Nephron progenitor cell (in vitro differentiated cells): ENCODE results near the gene NOS1AP.
A peak's percentile ranks its signal among the peaks of the same experiment; 100 is the strongest.

ENCODE experiments used
- DNase-seq: peaks from one replicate; pipeline ENCODE4 v3.0.0; 2021
- H3K27ac Mint-ChIP-seq: 2 replicates; pipeline ENCODE4 v1.8.0; 2021; ENCODE audit warnings: mild to moderate bottlenecking, moderate library complexity, mixed read lengths
- H3K27me3 Mint-ChIP-seq: 2 replicates; pipeline ENCODE4 v1.8.0; 2021; ENCODE audit warnings: mild to moderate bottlenecking, low read depth, mixed read lengths; ENCODE audit not compliant: poor library complexity
- H3K36me3 Mint-ChIP-seq: 2 replicates; pipeline ENCODE4 v1.8.0; 2021; ENCODE audit warnings: low read depth, mixed read lengths
- H3K4me1 Mint-ChIP-seq: 2 replicates; pipeline ENCODE4 v1.8.0; 2021; ENCODE audit warnings: mixed read lengths
- H3K4me3 Mint-ChIP-seq: 2 replicates; pipeline ENCODE4 v1.8.0; 2021; ENCODE audit warnings: mild to moderate bottlenecking, moderate library complexity, mixed read lengths
- H3K9me3 Mint-ChIP-seq: 2 replicates; pipeline ENCODE4 v1.8.0; 2021; ENCODE audit warnings: mild to moderate bottlenecking, moderate library complexity, mixed read lengths
- TF ChIP-seq, protein P1 (sequence below): fragments of 200-600 bp; sonication (generic); IDR thresholded peaks from 2 replicates; pipeline ENCODE4 v1.5.0; 2021; ENCODE audit warnings: antibody characterized with exemption

The NOS1AP gene

DNA sequence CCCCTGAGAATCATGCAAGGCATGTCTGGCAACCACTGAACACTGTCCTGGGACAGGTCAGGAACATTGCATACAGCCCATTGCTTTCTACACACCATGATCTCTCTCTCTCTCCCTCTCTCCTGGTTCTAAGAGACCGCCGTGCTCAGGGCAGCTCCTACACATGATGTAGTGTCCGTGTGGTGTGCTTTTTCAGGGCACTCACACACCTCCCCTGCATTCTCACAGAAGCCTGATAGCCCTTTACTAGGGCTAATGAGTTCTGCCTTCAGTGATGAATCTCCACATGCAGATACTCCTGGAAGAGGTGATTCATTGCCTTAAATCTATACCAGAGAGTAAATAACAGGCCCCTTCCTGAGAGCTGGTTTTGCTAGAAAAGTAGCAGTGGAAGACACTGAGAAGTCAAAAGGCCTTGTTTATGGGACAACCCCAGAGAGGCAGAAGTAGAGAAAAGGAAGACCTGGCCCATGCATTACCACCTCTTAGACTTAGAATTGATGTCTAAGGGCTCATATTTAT lies 38.7 kb upstream of the NOS1AP start:
- Mint-ChIP-seq H3K27me3 (peaks cover 76% of the 10 kb centered on the region), H3K4me3 (peak overlapping the region; percentile 24), H3K27ac (peak overlapping the region; percentile 64)

DNA sequence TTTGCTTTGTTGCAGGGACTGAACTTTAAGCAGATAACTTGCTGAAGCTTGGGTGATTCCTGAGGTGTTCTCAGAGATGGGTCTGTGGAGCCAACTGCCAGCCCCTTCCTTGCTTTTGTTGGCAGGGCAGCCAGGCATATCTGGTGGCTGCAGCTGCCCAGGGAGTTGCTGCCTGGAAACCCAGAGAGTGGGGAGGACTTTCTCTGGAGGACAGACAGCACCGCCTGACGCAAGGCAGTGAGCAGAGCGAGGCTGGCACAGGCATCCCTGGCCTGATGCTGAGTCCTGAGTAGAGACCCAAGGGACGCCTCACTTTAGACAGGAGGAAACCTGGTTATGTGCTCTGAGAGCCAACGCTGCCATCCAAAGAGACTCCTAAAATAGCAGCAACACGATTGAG lies 36.1 kb upstream of the NOS1AP start:
- TF ChIP-seq, protein P1, sequence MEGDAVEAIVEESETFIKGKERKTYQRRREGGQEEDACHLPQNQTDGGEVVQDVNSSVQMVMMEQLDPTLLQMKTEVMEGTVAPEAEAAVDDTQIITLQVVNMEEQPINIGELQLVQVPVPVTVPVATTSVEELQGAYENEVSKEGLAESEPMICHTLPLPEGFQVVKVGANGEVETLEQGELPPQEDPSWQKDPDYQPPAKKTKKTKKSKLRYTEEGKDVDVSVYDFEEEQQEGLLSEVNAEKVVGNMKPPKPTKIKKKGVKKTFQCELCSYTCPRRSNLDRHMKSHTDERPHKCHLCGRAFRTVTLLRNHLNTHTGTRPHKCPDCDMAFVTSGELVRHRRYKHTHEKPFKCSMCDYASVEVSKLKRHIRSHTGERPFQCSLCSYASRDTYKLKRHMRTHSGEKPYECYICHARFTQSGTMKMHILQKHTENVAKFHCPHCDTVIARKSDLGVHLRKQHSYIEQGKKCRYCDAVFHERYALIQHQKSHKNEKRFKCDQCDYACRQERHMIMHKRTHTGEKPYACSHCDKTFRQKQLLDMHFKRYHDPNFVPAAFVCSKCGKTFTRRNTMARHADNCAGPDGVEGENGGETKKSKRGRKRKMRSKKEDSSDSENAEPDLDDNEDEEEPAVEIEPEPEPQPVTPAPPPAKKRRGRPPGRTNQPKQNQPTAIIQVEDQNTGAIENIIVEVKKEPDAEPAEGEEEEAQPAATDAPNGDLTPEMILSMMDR: no peak
- peaks cover 24% of the 10 kb centered on the region for H3K4me1 Mint-ChIP-seq
- H3K27ac Mint-ChIP-seq: no peak overlapping the region
- no peaks in the 10 kb centered on the region for H3K36me3 Mint-ChIP-seq
- peaks cover 54% of the 10 kb centered on the region for H3K27me3 Mint-ChIP-seq
- H3K9me3 Mint-ChIP-seq: no peaks in the 10 kb centered on the region
- DNase-seq: no peak
- no peak overlapping the region for H3K4me3 Mint-ChIP-seq

More for the DNA sequence above, 38.7 kb upstream of the NOS1AP start:
- H3K4me1 Mint-ChIP-seq: peaks cover 24% of the 10 kb centered on the region
- TF ChIP-seq, protein P1: no peak
- DNase-seq: no peak
- no peaks in the 10 kb centered on the region for H3K36me3 Mint-ChIP-seq
- peaks cover 19% of the 10 kb centered on the region for H3K9me3 Mint-ChIP-seq

DNA sequence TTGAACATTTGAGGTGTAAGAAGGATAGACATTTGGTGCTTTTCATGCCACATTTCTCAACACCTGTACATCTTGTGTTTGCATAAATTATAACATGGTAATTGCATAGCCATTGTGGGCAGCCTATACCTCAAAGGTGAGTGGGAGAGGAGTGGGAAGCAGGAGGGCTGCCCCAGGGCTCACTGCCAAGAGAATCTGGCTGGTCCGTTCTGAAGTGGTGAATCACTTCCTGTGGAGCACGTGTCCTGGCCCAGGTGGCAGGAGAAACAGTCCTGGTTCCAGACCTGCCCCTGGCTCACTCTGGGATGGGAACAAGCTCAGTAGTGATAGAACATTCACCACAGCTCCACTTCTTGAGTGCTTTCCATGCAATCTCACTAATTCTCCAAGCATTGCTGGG lies 34.2 kb upstream of the NOS1AP start:
- H3K4me1 Mint-ChIP-seq: peaks cover 19% of the 10 kb centered on the region
- H3K27me3 Mint-ChIP-seq: peaks cover 50% of the 10 kb centered on the region
- DNase-seq: no peak
- H3K9me3 Mint-ChIP-seq: no peaks in the 10 kb centered on the region
- H3K27ac Mint-ChIP-seq: no peak overlapping the region
- no peaks in the 10 kb centered on the region for H3K36me3 Mint-ChIP-seq
- TF ChIP-seq, protein P1: no peak
- no peak overlapping the region for H3K4me3 Mint-ChIP-seq

DNA sequence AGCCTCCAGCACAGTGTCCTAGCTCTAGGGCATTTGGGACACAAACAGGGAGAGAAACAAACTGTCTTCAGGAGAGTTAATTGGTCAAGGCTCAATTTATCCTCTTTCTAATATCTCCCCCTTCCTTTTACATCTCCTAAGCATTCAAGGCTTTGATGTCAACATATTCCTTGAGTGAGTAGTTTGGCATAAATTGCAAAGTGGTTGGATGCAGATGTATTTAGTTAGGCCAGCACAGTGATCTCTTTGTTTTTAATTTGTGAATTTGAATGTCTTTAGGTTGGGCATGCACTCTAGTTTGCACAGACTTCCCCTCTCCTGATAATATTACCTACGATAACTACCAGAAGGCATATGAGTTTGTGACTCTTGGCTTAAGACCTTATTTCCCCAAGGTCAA lies 33.3 kb upstream of the NOS1AP start:
- DNase-seq: no peak
- H3K9me3 Mint-ChIP-seq: peaks cover 3% of the 10 kb centered on the region
- peaks cover 45% of the 10 kb centered on the region for H3K27me3 Mint-ChIP-seq
- H3K4me3 Mint-ChIP-seq: no peak overlapping the region
- no peak overlapping the region for H3K27ac Mint-ChIP-seq
- TF ChIP-seq, protein P1: no peak
- H3K4me1 Mint-ChIP-seq: peaks cover 10% of the 10 kb centered on the region
- no peaks in the 10 kb centered on the region for H3K36me3 Mint-ChIP-seq

DNA sequence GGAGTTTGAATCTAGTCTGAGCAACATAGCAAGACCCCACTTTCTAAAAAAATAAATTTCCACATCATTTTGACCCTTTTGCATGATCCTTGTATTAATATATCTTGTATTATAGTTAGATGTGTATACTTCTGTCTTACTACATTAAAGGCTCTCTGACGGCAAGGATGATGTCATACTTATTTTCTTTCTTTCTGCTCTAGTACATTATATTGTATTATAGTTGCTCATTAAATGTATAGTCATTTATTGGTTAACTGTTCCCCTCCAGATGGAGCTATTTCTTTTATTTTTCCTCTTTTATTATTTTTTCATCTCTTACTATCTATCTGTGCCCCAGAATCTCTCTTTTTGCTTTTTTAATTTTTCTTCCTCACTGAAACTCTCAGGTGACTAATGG lies 30.9 kb upstream of the NOS1AP start:
- TF ChIP-seq, protein P1: no peak
- H3K36me3 Mint-ChIP-seq: no peaks in the 10 kb centered on the region
- H3K9me3 Mint-ChIP-seq: peaks cover 14% of the 10 kb centered on the region
- H3K4me3 Mint-ChIP-seq: no peak overlapping the region
- no peak overlapping the region for H3K27ac Mint-ChIP-seq
- peaks cover 5% of the 10 kb centered on the region for H3K4me1 Mint-ChIP-seq
- peaks cover 27% of the 10 kb centered on the region for H3K27me3 Mint-ChIP-seq
- DNase-seq: no peak

DNA sequence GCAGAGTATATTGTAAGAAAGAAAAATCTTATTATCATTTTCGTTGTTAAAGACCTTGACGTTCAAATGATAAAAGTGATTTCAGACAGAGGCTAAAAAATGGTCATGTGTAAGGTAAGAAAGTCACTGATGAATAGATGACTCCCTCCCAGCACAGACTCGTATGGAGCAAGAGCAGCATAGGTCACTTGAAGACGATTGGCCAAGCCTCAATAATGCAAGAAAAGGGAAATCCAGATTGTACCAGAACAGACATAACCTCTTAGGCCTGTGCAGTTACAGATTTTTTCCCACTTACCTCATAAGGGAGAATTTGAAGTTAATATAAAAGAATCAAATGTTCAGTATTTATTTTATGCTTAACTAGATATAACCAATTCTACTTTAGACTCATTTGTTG lies 29.5 kb upstream of the NOS1AP start:
- Mint-ChIP-seq H3K4me3 (no peak overlapping the region), H3K27me3 (peaks cover 15% of the 10 kb centered on the region), H3K9me3 (peaks cover 16% of the 10 kb centered on the region), H3K36me3 (no peaks in the 10 kb centered on the region), H3K4me1 (no peaks in the 10 kb centered on the region), H3K27ac (no peak overlapping the region)
- TF ChIP-seq, protein P1: no peak
- no peak for DNase-seq
